Measurements from ENCODE around the gene SIRT4.

Gene SIRT4, protein sequence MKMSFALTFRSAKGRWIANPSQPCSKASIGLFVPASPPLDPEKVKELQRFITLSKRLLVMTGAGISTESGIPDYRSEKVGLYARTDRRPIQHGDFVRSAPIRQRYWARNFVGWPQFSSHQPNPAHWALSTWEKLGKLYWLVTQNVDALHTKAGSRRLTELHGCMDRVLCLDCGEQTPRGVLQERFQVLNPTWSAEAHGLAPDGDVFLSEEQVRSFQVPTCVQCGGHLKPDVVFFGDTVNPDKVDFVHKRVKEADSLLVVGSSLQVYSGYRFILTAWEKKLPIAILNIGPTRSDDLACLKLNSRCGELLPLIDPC

DNA sequence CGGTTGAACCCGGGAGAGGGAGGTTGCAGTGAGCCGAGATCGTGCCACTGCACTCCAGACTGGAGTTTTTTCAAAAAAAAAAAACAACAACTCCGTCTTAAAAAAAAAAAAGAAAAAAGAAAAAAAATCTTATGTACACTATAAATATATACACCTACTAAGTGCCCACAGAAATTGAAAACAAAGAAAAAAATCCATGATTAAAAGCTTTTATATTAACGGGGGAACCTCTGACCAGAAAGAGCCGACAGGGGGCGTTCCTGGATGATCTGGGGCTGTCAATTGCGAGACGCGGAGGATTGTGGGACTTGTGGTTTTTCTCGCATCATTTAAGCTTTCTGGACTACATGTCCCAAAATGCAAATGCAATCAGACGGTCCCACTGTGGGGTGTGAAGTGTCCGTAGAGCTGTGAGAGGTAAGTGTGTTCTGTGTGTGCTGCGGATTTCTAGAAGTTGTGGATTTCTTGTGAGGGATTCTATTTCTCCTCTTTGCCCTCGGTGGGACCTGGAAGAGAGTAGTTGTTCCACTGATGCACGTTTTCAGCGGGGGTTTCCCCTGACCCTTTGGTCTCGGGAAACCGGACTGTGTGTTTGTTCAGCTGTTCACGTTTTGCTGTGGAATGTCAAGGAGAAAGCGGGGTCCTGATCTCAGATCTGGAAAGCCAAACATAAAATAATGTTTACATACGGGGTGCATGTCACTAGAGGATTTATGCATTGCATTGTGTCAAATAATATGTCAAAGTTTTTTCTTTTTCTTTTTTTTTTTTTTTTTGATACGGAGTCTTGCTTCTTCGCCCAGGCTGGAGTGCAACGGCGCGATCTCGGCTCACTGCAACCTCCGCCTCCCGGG, at the start of gene SIRT4:
Gene SIRT4, plus strand, starts transcription at position 360 of the 854 bp plus-strand sequence. CDS start 1,241 bp downstream, outside the sequence.
- TF ChIP-seq TEAD4 (IDR thresholded peaks at IDR 0.05) = peak; percentile 48
- no peak for TF ChIP-seq TAF1 (IDR thresholded peaks at IDR 0.05; ENCODE audit: low read depth)
- TF ChIP-seq NFIC (IDR thresholded peaks at IDR 0.05) = no peak
- TF ChIP-seq, protein P1, sequence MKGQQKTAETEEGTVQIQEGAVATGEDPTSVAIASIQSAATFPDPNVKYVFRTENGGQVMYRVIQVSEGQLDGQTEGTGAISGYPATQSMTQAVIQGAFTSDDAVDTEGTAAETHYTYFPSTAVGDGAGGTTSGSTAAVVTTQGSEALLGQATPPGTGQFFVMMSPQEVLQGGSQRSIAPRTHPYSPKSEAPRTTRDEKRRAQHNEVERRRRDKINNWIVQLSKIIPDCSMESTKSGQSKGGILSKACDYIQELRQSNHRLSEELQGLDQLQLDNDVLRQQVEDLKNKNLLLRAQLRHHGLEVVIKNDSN (IDR thresholded peaks at IDR 0.05) = 0 out of 2 replicates have a peak, but pooled peaks have one; percentile 3
- no peak for TF ChIP-seq YY1 (IDR thresholded peaks at IDR 0.05; ENCODE audit: low read depth)
- TF ChIP-seq, protein P2, sequence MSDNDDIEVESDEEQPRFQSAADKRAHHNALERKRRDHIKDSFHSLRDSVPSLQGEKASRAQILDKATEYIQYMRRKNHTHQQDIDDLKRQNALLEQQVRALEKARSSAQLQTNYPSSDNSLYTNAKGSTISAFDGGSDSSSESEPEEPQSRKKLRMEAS (IDR thresholded peaks at IDR 0.05) = no peak
- no peak for TF ChIP-seq EP300 (IDR thresholded peaks at IDR 0.05; ENCODE audit: borderline replicate concordance)
- TF ChIP-seq CEBPB (IDR thresholded peaks at IDR 0.05) = no peak
- TF ChIP-seq TCF12 (IDR thresholded peaks at IDR 0.05; ENCODE audit: low read depth) = 0 out of 2 replicates have a peak, but pooled peaks have one; percentile 34
- TF ChIP-seq CREB1 (IDR thresholded peaks at IDR 0.05; ENCODE audit: low read depth) = 0 out of 2 replicates have a peak, but pooled peaks have one; percentile 24
- peak; percentile 15; the same call in 1 of the 2 replicates for TF ChIP-seq FOXM1 (IDR thresholded peaks at IDR 0.05; ENCODE audit: borderline replicate concordance, low read depth)
- TF ChIP-seq RAD21 (IDR thresholded peaks at IDR 0.05; ENCODE audit: low read depth) = peak; percentile 35; the same call in 1 of the 2 replicates

DNA sequence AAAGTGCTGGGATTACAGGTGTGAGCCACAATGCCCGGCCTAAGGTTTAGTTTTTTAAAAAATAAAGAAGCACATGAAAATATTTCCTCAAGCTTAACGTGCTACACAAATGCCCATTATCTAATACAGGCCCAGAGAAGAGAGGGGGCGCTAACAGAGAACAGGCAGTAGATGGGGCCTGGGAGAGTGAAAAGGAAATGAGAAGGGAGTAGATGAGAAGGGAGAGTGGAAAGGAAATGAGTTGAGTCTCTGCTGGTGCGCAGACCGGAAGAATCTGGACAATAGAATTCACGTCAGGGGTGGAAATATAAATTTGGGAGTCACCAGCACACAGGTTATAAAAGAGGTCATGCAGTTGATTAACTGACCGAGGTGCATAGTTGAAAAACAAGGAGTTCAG, 47.3 kb upstream of the SIRT4 start:
- TF ChIP-seq FOXM1 (IDR thresholded peaks at IDR 0.05; ENCODE audit: borderline replicate concordance, low read depth) (no peak), EGR1 (IDR thresholded peaks at IDR 0.05) (no peak), TEAD4 (IDR thresholded peaks at IDR 0.05) (no peak), EP300 (IDR thresholded peaks at IDR 0.05; ENCODE audit: borderline replicate concordance) (no peak), TAF1 (IDR thresholded peaks at IDR 0.05; ENCODE audit: low read depth) (no peak), RAD21 (IDR thresholded peaks at IDR 0.05; ENCODE audit: low read depth) (no peak), CEBPB (IDR thresholded peaks at IDR 0.05) (no peak), CREB1 (IDR thresholded peaks at IDR 0.05; ENCODE audit: low read depth) (no peak), ZBTB7A (IDR thresholded peaks at IDR 0.05; ENCODE audit: low read depth) (no peak), TCF12 (IDR thresholded peaks at IDR 0.05; ENCODE audit: low read depth) (no peak), NFIC (IDR thresholded peaks at IDR 0.05) (no peak), YY1 (IDR thresholded peaks at IDR 0.05; ENCODE audit: low read depth) (no peak)
- TF ChIP-seq, protein P2 (IDR thresholded peaks at IDR 0.05) = no peak
- TF ChIP-seq, protein P1 (IDR thresholded peaks at IDR 0.05) = no peak
- TF ChIP-seq, protein P3, sequence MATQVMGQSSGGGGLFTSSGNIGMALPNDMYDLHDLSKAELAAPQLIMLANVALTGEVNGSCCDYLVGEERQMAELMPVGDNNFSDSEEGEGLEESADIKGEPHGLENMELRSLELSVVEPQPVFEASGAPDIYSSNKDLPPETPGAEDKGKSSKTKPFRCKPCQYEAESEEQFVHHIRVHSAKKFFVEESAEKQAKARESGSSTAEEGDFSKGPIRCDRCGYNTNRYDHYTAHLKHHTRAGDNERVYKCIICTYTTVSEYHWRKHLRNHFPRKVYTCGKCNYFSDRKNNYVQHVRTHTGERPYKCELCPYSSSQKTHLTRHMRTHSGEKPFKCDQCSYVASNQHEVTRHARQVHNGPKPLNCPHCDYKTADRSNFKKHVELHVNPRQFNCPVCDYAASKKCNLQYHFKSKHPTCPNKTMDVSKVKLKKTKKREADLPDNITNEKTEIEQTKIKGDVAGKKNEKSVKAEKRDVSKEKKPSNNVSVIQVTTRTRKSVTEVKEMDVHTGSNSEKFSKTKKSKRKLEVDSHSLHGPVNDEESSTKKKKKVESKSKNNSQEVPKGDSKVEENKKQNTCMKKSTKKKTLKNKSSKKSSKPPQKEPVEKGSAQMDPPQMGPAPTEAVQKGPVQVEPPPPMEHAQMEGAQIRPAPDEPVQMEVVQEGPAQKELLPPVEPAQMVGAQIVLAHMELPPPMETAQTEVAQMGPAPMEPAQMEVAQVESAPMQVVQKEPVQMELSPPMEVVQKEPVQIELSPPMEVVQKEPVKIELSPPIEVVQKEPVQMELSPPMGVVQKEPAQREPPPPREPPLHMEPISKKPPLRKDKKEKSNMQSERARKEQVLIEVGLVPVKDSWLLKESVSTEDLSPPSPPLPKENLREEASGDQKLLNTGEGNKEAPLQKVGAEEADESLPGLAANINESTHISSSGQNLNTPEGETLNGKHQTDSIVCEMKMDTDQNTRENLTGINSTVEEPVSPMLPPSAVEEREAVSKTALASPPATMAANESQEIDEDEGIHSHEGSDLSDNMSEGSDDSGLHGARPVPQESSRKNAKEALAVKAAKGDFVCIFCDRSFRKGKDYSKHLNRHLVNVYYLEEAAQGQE (IDR thresholded peaks at IDR 0.05; ENCODE audit: low read depth) = no peak

DNA sequence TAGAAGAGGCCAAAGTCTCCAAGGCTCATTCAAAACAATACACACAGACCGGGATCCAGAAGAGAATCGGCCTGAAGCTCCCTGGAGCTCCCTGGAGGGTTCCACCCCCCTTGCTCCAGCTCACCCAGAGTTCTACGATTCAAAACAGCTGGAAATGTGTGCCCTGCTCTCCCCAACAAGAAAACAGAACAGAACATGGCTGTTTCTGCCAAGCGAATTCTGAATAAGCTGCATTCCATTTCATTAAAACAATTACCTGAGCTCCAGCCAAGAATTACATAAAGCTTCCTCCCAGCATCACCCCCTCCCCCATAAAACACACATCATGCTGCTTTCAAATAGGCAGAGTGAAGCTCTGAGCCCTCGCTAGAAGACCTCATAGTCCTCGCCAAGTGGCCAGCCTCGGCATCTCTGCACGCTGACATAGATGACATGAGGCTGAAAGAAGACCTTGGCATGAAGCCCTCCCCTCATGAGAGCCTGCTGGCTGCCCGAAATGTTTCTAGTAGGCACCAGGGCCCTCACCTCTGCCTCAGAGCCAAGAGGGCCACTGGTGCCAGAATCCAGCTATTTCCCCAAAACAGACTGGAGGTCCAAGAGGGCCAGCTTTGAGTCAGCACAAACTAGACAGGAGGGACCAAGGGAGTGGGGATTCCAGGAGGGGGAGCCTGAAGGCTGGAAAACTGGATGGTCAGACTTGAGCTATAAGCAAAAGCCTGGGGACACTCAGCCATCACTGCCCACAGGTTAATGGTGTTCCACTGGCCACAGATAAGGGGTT, 44.9 kb upstream of the SIRT4 start:
- TF ChIP-seq CREB1 (IDR thresholded peaks at IDR 0.05; ENCODE audit: low read depth) (no peak), TCF12 (IDR thresholded peaks at IDR 0.05; ENCODE audit: low read depth) (peak; percentile 84), RAD21 (IDR thresholded peaks at IDR 0.05; ENCODE audit: low read depth) (peak; percentile 13), CEBPB (IDR thresholded peaks at IDR 0.05) (peak; percentile 40), TAF1 (IDR thresholded peaks at IDR 0.05; ENCODE audit: low read depth) (no peak), FOXM1 (IDR thresholded peaks at IDR 0.05; ENCODE audit: borderline replicate concordance, low read depth) (peak; percentile 61), NFIC (IDR thresholded peaks at IDR 0.05) (peak; percentile 97), ZBTB7A (IDR thresholded peaks at IDR 0.05; ENCODE audit: low read depth) (no peak), YY1 (IDR thresholded peaks at IDR 0.05; ENCODE audit: low read depth) (peak; percentile 68), EP300 (IDR thresholded peaks at IDR 0.05; ENCODE audit: borderline replicate concordance) (peak; percentile 72), EGR1 (IDR thresholded peaks at IDR 0.05) (no peak), TEAD4 (IDR thresholded peaks at IDR 0.05) (peak; percentile 79)
- TF ChIP-seq, protein P3 (IDR thresholded peaks at IDR 0.05; ENCODE audit: low read depth) = no peak
- TF ChIP-seq, protein P2 (IDR thresholded peaks at IDR 0.05) = peak; percentile 69
- TF ChIP-seq, protein P1 (IDR thresholded peaks at IDR 0.05) = no peak

Data from Ishikawa (cell line).